ENCODE data around the gene BHLHE41.

BHLHE41 gene

DNA sequence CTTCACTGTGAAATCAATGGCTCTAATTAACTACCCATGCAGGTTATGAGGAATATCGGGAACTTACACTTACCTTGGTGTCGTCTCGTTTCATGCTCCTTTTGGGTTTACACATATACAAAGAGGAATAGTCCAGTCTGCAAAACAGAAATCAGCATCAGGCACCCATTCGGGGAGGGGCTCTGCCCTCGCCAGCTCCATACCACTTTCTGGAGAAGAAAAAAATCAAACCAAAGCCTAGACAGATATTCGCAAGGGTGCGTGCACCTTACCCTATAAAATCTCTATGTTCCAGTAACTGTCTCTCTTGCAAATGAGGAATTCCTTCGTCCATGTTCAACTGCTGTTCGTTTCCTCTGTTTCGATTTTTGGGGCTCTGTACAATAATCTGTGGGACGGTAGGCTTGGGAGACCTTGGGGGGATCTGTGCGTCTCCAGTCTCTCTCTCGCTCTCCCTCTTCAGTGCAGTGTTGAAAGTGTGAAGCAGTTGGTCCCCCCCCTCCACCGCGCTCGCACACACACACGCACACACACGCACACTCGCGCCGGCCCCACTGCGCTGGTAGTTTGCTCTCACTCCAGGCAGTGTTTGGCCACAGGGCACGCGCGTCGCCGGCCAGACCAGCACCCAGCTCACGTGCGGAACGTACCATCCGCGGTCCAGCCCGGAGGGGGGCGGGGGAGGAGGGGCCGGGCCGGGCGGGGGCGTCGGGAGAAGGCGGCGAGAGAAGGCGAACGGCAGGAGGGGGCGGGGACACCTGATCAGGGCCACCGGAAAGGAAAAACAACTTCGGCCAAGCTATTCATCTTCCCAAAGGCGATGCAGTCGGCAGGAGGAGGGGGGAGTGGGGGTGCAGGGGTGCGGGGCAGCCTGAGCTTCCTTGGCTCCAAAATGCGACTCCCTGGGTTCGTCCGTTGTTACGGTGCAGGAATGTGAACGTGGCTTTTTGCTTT lies at the start of gene BHLHE41:
BHLHE41 (minus strand) TSS at position 592 of the 954 bp plus-strand sequence; CDS start at position 334, 258 bp downstream.
- peak; percentile 33 for DNase-seq

DNA sequence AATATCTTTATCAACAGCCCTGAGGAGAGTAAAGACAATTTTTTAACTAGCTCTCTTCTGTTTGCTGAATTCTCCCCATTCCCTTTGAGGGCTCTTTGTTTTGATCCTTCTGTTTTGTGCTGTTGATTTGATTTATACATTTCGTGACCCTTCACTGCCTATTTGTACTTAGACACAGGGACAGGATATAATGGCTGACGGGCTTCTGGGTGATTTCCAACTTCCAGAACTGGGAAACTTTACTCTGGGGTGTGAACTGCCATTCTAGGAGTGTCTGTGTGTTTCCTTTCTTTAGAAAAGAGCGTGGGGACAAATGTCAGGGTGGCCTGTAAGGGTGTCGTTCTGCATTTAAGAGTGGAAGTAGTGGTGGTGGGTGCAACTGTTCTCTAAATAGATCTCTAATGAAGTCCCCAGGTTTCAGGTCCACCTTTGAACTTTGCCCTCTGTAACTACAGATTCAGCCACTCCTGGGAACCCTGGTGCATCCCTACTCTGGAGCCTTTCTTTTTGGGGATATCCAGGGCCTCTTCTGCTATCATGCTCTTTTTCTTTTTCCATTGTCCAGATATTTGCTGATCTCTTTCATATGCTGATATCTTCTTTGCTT lies 48.2 kb upstream of the BHLHE41 start:
- DNase-seq: no peak

DNA sequence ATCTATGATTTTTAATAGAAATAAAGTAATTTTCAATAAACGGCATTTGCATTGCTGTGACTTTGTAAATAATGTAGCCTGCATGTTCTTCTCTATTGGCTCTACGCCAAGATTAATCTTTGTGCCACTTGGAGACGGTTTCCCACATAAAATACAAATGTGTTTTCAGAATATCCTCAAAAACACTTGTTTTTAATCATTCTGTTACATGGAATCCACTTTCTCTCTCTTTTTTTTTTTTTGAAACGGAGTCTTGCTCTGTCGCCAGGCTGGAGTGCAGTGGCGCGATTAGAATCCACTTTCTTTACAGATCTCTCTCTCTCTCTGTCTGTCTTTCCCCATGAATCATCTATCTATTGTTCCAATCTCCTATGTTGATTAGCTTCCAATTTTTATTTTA lies 47.7 kb upstream of the BHLHE41 start:
- no peak for DNase-seq

DNA sequence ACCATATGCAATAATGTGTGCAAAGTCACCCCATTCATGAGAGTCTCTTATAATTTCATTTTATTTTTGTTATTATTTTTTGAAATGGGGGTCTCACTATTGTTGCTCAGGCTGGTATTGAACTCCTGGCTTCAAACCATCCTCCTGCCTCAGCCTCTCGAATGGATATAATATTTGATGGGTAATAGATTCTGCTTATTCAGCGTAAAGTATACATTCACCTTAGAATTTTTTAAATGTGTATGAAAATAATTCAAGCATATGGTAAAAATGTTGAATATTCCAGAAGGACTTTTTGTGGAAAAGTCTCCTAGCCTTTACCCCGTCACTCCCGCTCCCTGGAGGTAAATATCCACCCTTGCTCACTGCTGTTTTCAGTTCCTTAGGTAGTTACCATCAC lies 47.2 kb upstream of the BHLHE41 start:
- no peak for DNase-seq

DNA sequence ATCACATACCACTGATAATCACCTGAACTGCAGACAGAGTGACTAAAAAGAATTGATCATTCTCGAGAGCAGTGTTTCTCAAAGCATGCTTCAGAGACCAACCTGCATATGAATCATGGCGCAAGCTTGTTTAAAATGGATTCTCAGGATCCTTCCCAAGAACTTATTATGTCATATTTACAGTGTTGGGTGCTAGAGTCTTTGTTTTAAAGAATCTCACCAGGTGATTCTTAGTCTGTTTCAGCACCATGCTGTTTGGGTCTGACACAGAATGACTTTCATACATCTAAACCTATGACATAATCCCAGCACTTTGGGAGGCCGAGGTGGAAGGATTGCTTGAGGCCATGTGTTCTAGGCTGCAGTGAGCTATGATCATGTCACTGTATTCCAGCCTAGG lies 39.3 kb upstream of the BHLHE41 start:
- DNase-seq: no peak

DNA sequence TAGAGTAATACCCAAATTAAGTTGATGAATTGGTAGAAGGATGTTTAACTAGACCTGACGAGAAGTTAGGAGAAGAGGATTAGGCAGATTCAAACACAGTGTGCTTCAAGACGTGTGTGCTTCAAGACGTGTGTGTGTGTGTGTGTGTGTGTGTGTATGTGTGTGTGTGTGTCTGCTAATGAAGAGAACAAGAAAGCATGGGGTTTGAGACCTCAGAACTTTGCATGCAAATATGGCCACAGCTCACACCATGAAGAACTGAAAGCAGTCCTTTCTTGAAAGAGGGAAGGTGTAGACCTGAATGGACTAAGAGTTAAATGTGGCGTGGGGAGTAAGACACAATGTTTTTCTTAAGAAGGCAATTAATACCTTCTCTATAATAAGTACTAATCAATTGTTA lies 38.1 kb upstream of the BHLHE41 start:
- no peak for DNase-seq

DNA sequence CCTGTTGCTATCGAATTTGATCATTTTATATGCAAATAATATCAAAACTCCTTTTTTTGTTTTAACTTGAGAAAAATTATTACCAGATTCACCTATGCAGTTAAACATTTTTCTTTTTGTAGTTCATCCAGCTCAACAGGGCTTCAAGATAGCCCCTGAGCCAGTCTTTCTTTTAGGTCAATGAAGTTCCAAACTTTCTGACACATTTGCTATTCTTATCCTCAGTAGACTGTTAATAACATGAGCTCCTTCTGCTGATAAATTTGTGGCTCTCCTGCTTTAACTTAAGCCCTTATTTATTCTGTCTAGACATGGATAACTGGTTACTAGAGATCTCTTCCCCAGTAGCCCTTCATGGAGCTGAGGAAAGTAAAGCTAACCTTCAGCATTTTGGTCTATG lies 37.3 kb upstream of the BHLHE41 start:
- DNase-seq: no peak

DNA sequence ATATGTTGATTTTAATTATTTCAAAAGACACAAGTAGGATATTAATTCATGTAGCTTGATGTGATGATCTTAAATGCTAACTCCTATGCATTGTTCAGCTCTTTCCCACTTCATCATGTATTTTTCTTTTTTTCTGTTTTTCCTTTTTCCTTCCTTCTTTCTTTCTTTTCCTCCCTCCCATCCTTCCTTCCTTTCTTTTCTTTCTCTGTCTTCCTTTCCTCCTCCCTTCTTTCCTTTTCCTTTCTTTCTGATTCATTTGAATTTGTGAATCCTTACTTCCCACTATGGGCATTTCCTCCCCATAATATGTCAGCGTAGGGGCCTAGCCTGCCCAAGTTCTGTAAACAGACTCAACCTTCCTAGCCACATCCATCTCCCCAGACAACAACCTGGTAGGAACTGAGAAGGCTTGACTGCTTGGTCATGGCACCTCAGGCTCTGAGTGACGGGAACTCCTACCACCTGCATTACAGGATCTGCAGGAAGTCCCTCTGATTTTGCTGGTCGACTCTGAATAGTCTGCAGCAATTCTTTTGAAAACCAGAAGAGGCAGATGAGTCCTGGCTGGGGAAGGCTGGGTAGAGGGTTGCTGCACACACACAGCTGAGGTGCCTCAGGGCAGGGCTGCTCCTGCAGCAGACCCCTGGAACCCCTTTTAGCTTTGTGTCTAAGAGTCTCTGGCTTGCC lies 33.4 kb upstream of the BHLHE41 start:
- no peak for DNase-seq

DNA sequence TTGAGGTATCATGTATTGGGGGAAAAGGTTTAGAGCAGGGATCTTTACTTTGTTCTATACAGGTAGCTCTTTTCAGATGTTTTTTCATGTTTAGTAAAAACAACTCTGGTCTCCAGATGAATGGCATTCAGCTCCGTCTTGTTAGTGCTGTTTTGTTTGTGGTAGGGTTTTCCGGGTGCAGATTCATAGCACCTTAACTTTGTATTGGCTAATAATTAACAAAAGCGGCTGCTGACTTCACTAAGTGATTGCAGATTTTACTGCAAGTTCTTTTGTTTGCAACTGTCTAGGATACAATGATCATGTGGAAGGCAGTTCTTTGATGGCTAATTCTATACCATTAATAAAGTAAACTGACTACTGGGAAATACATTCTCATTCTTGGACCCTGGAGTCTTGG lies 32.2 kb upstream of the BHLHE41 start:
- no peak for DNase-seq

DNA sequence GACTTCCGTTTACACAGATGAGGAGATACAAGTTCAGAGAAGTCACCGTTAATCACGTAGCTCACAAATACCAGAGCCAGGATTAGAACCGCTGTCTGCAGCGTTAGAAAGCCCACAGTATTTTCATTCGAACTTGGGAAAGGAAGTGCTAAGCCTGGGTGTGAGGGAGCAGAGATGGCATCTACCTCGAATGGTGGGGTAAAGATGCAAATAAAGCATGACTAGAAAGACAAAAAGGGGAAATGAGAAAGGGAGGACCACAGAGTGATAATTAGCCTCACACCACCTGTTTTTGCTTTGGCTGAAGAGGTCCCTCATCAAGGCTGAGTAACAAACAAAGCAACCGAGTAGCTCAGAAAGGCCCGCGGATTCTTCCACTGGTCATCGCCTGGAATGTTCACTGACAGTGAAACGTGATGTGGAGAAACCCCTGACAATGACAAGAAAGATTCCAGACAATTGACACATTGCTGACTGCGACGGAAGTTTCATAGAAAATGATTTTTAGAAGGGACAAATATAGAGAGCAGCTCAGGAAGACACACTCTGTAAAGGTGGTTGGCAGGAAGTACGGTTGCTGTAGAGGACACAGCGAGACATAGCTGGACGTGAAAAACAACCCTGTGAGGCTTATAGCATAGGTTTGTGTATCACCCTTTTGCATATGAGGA lies 31.5 kb upstream of the BHLHE41 start:
- DNase-seq: no peak

DNA sequence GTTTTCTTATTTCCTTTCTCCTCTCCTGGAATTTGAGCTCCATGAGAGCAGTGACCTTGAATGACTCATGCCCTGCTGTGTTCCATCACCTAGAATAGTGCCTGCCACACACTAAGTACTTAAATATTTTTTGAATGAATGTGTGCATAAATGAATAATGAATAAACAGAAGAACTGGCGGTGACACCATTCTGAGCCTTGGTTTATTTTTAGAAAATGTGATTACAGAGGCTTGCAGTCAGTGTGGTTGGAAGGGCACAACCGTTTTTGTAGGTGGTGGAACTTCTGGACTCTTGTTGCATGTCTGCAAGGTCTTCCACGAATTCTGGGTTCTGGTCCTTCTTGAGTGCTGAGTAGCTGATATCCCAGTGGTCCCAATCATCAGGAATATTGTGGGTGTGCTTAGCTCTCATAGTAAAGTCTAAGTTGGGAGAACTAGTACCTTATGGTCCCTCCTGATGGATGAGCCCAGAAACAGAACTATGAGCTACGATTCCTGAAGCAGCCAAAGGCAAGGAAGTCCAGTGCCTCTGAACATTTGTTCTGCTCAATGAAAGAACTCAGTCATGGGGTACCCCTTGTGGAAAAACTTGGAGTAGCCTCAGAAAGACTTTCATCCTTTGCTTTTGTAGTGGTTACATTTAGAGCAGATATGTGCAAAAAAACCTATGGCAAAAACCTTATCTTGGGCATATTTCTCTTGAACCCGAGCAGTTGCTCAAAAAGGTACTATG lies 28.8 kb upstream of the BHLHE41 start:
- DNase-seq: no peak

DNA sequence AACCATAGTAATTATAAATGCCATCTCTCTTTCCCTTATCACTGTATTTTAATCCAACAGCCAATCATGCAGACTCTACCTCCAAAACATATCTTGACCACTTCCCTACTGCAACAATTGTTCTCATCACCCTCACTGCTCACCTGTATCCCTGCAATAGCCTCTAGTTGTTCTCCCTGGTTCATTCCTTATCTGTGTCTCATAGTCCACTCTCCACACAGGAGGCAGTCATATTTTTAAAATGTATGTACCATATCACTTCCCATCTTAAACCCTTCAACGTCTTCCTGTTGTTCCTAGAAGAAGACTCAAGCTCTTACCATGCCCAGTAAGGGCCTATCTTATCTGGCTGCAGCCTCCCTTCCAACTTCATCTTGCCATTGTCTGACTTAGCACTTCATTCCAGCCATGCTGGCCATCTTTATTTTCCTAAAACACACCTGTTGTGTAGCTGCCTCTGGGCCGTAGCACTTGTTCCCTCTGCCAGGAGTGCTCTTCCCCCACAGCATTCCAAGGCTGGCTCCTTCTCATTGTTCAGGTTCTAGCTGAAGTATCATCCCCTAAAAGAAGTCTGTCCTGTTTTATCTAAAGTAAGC lies 27.8 kb upstream of the BHLHE41 start:
- no peak for DNase-seq

DNA sequence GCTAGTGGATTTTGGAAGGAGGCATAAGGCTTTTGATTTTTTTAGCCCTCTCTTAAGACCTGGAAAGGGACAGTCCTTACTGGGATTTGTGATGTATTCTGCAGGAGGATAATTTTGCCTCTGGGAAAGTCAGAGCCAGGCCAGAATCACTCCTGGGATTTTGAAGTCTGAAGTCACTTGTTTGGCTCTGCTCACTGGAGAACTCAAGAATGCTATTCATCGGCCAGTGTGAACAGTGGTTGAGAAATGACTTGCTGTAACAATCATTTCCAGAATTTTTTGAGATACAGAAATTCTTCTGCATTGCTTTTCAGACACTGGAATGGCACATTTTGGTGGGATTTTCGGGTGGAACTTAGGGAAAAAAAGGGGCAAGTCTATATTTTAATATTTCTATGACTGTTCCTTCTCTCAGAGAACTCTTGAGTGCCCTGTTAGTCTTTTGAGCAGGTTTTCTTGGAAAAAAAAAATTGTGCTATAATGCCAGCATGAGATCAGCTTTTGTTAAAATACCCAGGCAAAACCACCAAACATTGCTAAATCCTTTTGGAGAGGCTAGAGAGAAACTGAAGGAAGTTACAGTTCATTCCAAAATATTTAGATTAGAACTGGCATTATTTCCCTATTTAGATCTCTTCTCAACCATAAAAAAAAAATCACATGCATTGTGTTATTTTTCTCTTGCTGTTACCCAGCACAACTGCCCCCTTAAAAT lies 26.1 kb upstream of the BHLHE41 start:
- no peak for DNase-seq

DNA sequence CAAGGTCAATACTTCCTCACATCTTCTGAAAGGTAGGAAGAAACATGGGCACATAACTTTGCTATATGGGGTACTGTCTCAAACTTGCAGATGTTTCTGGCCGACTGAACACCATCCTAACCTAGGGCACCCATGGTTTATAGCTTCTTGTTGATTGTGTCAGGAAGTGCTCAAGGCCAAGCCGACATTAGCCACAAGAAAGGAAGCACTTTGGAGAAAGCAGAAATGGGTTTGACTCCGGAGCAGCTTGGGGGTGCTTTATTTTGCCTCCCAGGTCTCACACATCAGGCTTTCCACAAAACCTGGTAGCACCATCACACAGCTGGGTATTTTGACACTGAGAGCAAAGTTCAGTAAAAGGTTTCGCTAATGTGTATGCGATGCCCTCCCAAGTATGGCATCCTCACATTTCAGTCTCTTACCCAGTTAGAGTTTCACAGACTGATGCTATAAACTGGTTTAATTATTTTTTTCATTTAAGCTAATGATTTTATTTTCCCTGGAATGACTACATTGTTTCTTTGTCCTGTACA lies 25.2 kb upstream of the BHLHE41 start:
- no peak for DNase-seq

DNA sequence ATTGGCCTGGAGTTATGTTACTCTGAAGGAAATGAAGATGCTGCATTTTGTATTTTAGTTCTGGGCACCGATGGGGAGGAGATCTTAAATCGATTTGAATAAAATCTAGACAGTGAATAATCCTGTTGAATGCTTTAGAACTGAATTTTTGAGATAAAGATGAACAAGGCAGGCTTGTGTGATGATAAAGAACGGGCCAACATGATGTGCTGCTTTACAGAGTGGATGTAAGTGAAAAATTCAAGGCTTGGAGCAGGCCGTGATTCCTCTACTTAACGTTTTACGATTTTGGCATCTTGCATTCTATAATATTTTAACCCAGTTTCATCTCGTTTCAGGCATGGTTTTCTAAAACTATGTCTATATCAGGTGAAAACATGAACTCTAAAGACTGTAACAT lies 23.5 kb upstream of the BHLHE41 start:
- DNase-seq: no peak

DNA sequence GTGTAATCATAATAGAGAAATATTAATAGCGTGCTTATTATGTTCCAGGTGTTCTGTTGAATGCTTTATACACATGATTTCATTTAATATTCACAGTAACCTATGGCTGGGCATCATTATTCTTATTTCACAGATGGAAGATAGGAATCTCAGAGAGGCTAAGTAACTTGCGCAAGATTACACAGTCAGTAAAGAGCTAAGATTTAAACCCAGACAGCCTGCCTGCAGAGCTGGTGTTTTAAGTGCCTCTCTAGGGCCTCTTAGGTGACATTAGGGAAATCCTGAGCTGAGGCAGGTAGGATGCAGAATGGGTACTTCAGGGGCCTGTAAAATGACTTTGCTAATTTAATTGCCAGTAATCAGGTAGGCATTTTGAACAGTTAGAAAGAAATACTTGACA lies 18.5 kb upstream of the BHLHE41 start:
- no peak for DNase-seq

DNA sequence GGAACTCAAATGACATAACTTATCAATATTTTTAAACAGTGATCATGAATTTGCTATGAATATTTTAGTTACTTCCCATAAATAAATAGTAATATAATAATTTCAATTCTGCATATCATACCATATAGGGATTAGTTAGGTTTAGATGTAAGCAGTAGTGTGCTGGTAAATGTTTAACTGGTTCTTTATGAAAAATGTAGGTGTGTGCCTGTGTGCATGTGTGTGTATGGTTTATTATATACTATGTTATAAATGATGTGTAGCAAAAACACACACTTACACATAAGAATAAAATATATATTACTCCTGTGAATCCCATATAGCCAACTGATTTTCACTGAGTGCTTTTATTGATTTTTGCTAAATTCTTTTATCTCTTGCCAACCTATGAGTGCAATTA lies 14.0 kb upstream of the BHLHE41 start:
- DNase-seq: no peak

DNA sequence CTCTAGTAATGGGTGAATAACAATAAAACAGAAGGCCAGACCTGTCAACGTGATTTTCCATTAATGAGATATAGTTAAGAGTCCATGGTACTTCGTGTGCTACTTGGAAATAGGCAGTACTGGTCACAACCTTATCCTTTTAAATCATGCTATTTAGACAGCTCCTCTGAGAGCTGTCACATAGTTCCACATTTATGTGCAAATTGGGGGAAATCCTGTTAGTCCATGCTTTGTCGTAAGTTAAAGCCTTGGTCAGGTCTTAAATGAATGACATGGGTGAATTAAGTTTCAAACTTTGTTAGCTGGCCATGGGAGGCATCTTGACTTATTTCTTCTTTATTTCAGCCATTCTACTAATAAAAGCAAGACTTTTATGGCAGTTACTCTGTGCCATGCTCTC lies 11.9 kb upstream of the BHLHE41 start:
- no peak for DNase-seq

DNA sequence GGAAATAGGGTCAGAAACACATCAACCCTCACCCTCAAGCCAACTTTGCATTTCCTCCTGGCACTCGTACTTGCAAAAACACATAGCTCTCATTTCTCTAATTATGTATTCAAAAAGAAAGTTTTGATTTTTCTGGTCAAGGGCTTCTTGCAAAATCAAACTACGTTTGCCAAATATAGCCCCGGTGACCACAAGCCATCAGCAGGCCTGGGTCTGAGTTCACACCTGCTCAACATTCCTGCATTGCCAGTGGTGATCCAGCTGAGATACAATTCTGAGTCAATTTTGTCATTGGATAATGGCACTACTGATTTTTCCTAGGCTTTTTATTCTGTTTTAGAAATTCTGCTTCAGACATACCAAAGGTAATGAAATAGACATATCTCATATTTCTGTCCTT lies 10.7 kb upstream of the BHLHE41 start:
- DNase-seq: no peak

DNA sequence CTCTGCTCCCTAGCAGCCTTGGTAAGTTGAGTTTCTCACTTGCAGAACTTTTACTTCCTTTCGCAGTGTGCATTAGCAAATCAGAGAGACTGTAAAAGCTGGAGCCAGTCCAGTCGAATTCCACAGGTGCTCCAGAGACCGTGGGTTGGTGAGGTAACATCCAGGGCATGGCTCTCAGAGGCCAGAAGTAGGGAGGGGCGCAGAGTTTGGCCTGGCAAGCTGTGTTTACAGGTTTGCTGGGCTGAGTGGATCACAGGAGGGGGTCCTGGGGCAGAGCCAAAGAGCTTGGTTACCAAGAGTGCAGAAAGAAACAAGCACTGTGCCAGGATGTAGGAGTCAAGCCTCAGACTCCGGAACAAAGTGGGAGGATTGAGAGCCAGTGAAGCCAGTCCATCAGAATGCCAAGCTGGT lies 10.2 kb upstream of the BHLHE41 start:
- no peak for DNase-seq

DNA sequence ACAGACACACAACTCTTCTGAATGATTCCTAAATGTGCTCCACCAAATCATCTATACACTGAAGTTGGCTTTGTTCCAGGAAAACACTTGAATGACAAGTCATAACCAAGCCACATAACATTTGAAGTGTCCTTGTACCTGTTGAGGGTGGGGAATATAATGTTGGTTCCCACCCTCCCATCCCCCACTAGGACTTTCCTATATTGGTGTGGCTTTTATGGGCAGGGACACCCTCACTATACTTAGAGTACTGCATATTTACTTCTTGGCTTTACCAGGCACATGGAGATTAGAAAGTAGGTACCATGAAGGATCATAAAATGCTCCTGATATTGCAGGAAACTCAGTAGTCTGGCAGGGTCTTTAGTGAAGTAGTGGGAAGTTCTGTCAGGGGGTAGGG lies 9.7 kb upstream of the BHLHE41 start:
- no peak for DNase-seq

Measured in 8988T (cell line).